GM12878 (cell line): ENCODE data around the gene CYYR1. TPM values are rescaled to one million over a fixed set of nuclear protein-coding genes. Genes with fewer than 3 reads are reported as not detected.

Experiments used
- ATAC-seq: fragments of 200-7000 bp; cut with Tn5 transposase; 3 replicates; pipeline ENCODE4 v1.9.1; 2020; ENCODE audit warnings: mild to moderate bottlenecking, moderate library complexity
- BruUV-seq: library from RNA; stranded (reverse); fragments of 400-500 nt; replicated peaks from 2 replicates; lab custom pipeline; 2021; lab: Mats Ljungman, UMichigan
- CTCF ChIA-PET: fragments of 300-600 bp; sonication (Branson Sonifier 250); formaldehyde crosslinking; extraction: SDS; loops from one replicate; lab custom pipeline; 2021; ENCODE audit warnings: inconsistent platforms; lab: Yijun Ruan, JAX
- POLR2A ChIA-PET: fragments of 350-600 bp; formaldehyde crosslinking; extraction: SDS; loops from one replicate; lab custom pipeline; 2021; ENCODE audit warnings: inconsistent platforms; lab: Charles Lee
- RAD21 ChIA-PET: fragments of 300-600 bp; sonication (Branson Sonifier 250); formaldehyde crosslinking; loops from one replicate; lab custom pipeline; 2023; ENCODE audit warnings: antibody characterized with exemption; ENCODE audit not compliant: unreplicated experiment; lab: Charles Lee
- SMC1A ChIA-PET: fragments of 300-600 bp; sonication (Branson Sonifier 250); formaldehyde crosslinking; loops from one replicate; lab custom pipeline; 2023; ENCODE audit not compliant: unreplicated experiment, uncharacterized antibody; lab: Charles Lee
- DNase-seq: peaks from one replicate; pipeline ENCODE4 v3.0.0-alpha.2; 2011; ENCODE audit warnings: low read depth, low spot score
- FAIRE-seq: peaks from 3 replicates; lab custom pipeline; 2011; peaks lifted over from hg19 to GRCh38; lab: Jason Lieb, UNC
- H2AFZ ChIP-seq: 2 replicates; pipeline ENCODE4 v1.6.0; 2011; ENCODE audit warnings: low read depth, low read length, control low read depth; ENCODE audit not compliant: control insufficient read depth
- H3K27ac ChIP-seq: 2 replicates; pipeline ENCODE4 v1.5.1; 2011; ENCODE audit warnings: control low read depth; ENCODE audit not compliant: control insufficient read depth, insufficient read depth
- H3K27me3 ChIP-seq, 2 experiments: replicated peaks in 1 of 2; 2 replicates each; pipeline versions ENCODE4 v1.6.0 to v1.6.1; 2011; ENCODE audit warnings: low read length in 1 of 2; ENCODE audit not compliant: control insufficient read depth in 2 of 2, insufficient read depth in 2 of 2
- H3K36me3 ChIP-seq, 2 experiments: 2 replicates each; pipeline ENCODE4 v1.5.1; 2011; ENCODE audit warnings: low read length in 1 of 2; ENCODE audit not compliant: control insufficient read depth in 2 of 2, insufficient read depth in 2 of 2
- H3K4me1 ChIP-seq: 2 replicates; pipeline ENCODE4 v1.6.1; 2011; ENCODE audit warnings: mild to moderate bottlenecking, low read length, moderate library complexity, mixed read lengths; ENCODE audit not compliant: control insufficient read depth, insufficient read depth
- H3K4me2 ChIP-seq: 2 replicates; pipeline ENCODE4 v1.6.0; 2011; ENCODE audit warnings: control low read depth; ENCODE audit not compliant: control insufficient read depth, insufficient read depth
- H3K4me3 ChIP-seq: fragments of 200-600 bp; sonication (generic); 2 replicates; pipeline ENCODE4 v1.5.1; 2016
- H3K79me2 ChIP-seq: 2 replicates; pipeline ENCODE4 v1.6.0; 2011; ENCODE audit warnings: low read length; ENCODE audit not compliant: control insufficient read depth, insufficient read depth
- H3K9ac ChIP-seq: 2 replicates; pipeline ENCODE4 v1.8.0; 2011; ENCODE audit warnings: low read length, control low read depth, mixed read lengths; ENCODE audit not compliant: control insufficient read depth, insufficient read depth
- H3K9me3 ChIP-seq: replicated peaks from 3 replicates; pipeline ENCODE4 v1.5.1; 2011; ENCODE audit warnings: mild to moderate bottlenecking, low read length; ENCODE audit not compliant: control insufficient read depth, insufficient read depth
- H4K20me1 ChIP-seq: 2 replicates; pipeline ENCODE4 v1.6.0; 2011; ENCODE audit not compliant: control insufficient read depth, insufficient read depth
- EED ChIP-seq: sonication (generic); IDR thresholded peaks from 2 replicates; pipeline ENCODE4 v1.6.1; 2016; ENCODE audit warnings: antibody characterized with exemption, low read depth
- KAT2A ChIP-seq: conservative IDR thresholded peaks from 2 replicates; pipeline ENCODE4 v1.6.1; 2011; ENCODE audit warnings: low read depth, low read length; ENCODE audit not compliant: control insufficient read depth
- POU2F2 ChIP-seq: IDR thresholded peaks from 3 replicates; pipeline ENCODE4 v1.6.1; 2011; ENCODE audit warnings: low read depth, mild to moderate bottlenecking, low read length, borderline replicate concordance
- RB1 ChIP-seq: fragments of 450-650 bp; formaldehyde crosslinking; IDR thresholded peaks from 2 replicates; pipeline ENCODE4 v1.6.1; 2017; ENCODE audit warnings: mild to moderate bottlenecking, borderline replicate concordance
- RUNX3 ChIP-seq: IDR thresholded peaks from 2 replicates; pipeline ENCODE4 v1.6.1; 2012; ENCODE audit warnings: low read length, inconsistent platforms
- SMARCA5 ChIP-seq: fragments of 450-650 bp; IDR thresholded peaks from 2 replicates; pipeline ENCODE4 v1.6.1; 2017; ENCODE audit warnings: mild to moderate bottlenecking
- ZSCAN29 ChIP-seq: fragments of 450-650 bp; IDR thresholded peaks from 2 replicates; pipeline ENCODE4 v1.6.1; 2017; ENCODE audit warnings: mild to moderate bottlenecking, moderate library complexity
- WGBS: methylation state at CpG from one replicate; pipeline ENCODE4 v1.1.6; 2016; ENCODE audit warnings: low lambda C conversion rate; ENCODE audit not compliant: insufficient replicate concordance, insufficient coverage; ENCODE audit errors: missing lambda C conversion rate; 5-methylcytosine and 5-hydroxymethylcytosine counted together
- in situ Hi-C: fragments of 300-500 bp; cut with MboI; formaldehyde crosslinking; loops from 9 replicates; pipeline ENCODE4 v1.14.3; 2018; ENCODE audit warnings: mixed read lengths
- intact Hi-C: fragments of 100-400 bp; cut with micrococcal nuclease; formaldehyde crosslinking; loops from one replicate; pipeline ENCODE4 v1.14.2; 2022; ENCODE audit not compliant: unreplicated experiment
- polyA plus RNA-seq, 11 experiments: library from polyadenylated mRNA; depleted of rRNA in 4 of 11; unstranded in 6 of 11; stranded (reverse) in 5 of 11; fragments of >200 nt; fragmentation: Nextera tagmentation in 4 of 11; fragmentation: Illumina TruSeq in 1 of 11; extraction: Ambion mirVana in 4 of 11; extraction: Trizol in 1 of 11; gene quantifications; 1 replicate in 1 of 11; 2 replicates in 10 of 11; pipeline versions ENCODE4 v1.2.1 to v1.2.3, GENCODE V29; 2011 to 2016; ENCODE audit warnings: inconsistent platforms in 2 of 11, missing spikeins in 2 of 11, low read depth in 1 of 11
- total RNA-seq, 4 experiments: library from RNA; depleted of rRNA in 3 of 4; stranded (reverse); fragments of >200 nt in 3 of 4; fragmentation: Illumina TruSeq in 1 of 4; extraction: Trizol in 1 of 4; gene quantifications; 2 replicates each; pipeline versions ENCODE4 v1.2.1 to v1.2.3, GENCODE V29; 2013 to 2021
- TF ChIP-seq, protein P1 (sequence below): fragments of 450-650 bp; formaldehyde crosslinking; IDR thresholded peaks from 2 replicates; pipeline ENCODE4 v1.4.0; 2020; ENCODE audit warnings: mild to moderate bottlenecking, moderate library complexity

The CYYR1 gene
- total and polyA plus RNA-seq, 10 of the 15 experiments (the other 5 are each of a cell fraction or from before 2014, with no cell fraction given): 0.11 to 0.13 TPM; not detected in 8

DNA sequence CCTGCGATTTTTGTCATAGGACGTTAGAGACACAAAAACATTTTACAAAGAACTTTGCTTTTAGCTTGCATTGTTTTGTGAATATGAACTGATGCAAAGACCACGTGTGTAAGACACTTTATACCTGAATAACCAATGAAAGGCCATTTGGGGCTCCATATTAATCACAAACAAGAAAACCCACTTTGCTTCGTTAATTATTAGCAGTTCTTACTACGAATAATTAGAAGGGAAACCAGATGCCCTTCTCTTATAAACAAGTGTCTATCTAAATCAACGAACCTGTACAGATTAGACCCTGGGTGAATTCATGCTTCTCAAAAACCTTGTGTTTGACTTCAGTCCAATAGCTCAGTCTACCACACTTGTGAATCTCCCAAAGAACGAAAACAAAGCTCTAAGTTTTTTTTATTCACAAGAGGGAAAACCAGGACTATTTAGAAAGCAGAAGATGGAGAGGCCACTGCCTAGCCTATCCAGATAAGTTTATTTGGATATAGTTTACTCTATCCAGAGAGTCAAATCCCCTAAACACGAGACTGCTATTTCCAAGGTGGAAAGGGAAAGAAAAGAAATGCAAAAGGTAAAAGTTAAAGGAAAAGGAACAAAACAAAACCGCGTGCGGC is 897 bp downstream of the CYYR1 start:
- ChIA-PET CTCF (interaction anchor here (0.6 kb wide), 1 partner anchor 728 kb away, joined by 3 read pairs; no protein-coding TSS in a partner anchor), SMC1A (no interaction called here), RAD21 (no interaction called here), POLR2A (no interaction called here)
- 29% methylated on average over 11 of the region's 11 CpGs for whole genome bisulfite sequencing
- Histone ChIP-seq H3K9me3 (no peaks in the 10 kb centered on the region; the same call in 2 of the 3 replicates), H2AFZ (no peak overlapping the region), H3K4me2 (no peak overlapping the region), H3K9ac (no peak overlapping the region), H3K36me3 (no peaks in the 10 kb centered on the region), H3K4me1 (no peaks in the 10 kb centered on the region), H4K20me1 (no peaks in the 10 kb centered on the region), H3K27ac (no peak overlapping the region), H3K4me3 (no peak overlapping the region), H3K79me2 (no peaks in the 10 kb centered on the region), H3K27me3 (no peaks in the 10 kb centered on the region)
- in situ Hi-C loops (no loop called here), intact Hi-C loops (no loop called here)
- TF ChIP-seq KAT2A (no peak), RB1 (no peak), RUNX3 (no peak), POU2F2 (no peak), SMARCA5 (no peak), EED (no peak), ZSCAN29 (no peak)
- TF ChIP-seq, protein P1, sequence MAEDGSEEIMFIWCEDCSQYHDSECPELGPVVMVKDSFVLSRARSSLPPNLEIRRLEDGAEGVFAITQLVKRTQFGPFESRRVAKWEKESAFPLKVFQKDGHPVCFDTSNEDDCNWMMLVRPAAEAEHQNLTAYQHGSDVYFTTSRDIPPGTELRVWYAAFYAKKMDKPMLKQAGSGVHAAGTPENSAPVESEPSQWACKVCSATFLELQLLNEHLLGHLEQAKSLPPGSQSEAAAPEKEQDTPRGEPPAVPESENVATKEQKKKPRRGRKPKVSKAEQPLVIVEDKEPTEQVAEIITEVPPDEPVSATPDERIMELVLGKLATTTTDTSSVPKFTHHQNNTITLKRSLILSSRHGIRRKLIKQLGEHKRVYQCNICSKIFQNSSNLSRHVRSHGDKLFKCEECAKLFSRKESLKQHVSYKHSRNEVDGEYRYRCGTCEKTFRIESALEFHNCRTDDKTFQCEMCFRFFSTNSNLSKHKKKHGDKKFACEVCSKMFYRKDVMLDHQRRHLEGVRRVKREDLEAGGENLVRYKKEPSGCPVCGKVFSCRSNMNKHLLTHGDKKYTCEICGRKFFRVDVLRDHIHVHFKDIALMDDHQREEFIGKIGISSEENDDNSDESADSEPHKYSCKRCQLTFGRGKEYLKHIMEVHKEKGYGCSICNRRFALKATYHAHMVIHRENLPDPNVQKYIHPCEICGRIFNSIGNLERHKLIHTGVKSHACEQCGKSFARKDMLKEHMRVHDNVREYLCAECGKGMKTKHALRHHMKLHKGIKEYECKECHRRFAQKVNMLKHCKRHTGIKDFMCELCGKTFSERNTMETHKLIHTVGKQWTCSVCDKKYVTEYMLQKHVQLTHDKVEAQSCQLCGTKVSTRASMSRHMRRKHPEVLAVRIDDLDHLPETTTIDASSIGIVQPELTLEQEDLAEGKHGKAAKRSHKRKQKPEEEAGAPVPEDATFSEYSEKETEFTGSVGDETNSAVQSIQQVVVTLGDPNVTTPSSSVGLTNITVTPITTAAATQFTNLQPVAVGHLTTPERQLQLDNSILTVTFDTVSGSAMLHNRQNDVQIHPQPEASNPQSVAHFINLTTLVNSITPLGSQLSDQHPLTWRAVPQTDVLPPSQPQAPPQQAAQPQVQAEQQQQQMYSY (CRISPR knock-in tag): no peak
- FAIRE-seq (no peak), ATAC-seq (no peak), DNase-seq (no peak)
- no TSS peak for BruUV-seq
